Natural killer cell treated with Interleukin-12 subunit alpha and Interleukin-12 subunit beta and Interleukin-15 and Interleukin-18, amount 100 ng/mL, for 72 hours (primary cell): ENCODE results near the gene FMN1. TPM values are rescaled to one million over a fixed set of nuclear protein-coding genes. Genes with fewer than 3 reads are reported as not detected.

ENCODE experiments used
- ATAC-seq, 2 donors: fragments of 150-1000 bp; cut with Tn5 transposase in 1 of 2; sonication (Bioruptor Pico), chemical (Tn5 transposase) in 1 of 2; 2 replicates each; pipeline ENCODE4 v1.10.0; 2021
- DNase-seq: peaks from one replicate; pipeline ENCODE4 v3.0.0; 2022; ENCODE audit warnings: low spot score
- H3K27ac Mint-ChIP-seq, 2 donors: 1 replicate in 1 of 2; 2 replicates in 1 of 2; pipeline ENCODE4 v1.8.0; 2022; ENCODE audit warnings: mixed read lengths in 2 of 2, mild to moderate bottlenecking in 1 of 2, moderate library complexity in 1 of 2
- H3K27me3 Mint-ChIP-seq, 2 donors: 1 replicate in 1 of 2; 2 replicates in 1 of 2; pipeline ENCODE4 v1.8.0; 2022; ENCODE audit warnings: mixed read lengths in 2 of 2
- H3K36me3 Mint-ChIP-seq: one replicate; pipeline ENCODE4 v1.8.0; 2022; ENCODE audit warnings: mixed read lengths
- H3K4me1 Mint-ChIP-seq, 2 donors: 1 replicate in 1 of 2; 2 replicates in 1 of 2; pipeline ENCODE4 v1.8.0; 2022; ENCODE audit warnings: low read depth in 2 of 2, mixed read lengths in 2 of 2, mild to moderate bottlenecking in 1 of 2
- H3K4me3 Mint-ChIP-seq: one replicate; pipeline ENCODE4 v1.8.0; 2022; ENCODE audit warnings: mixed read lengths
- H3K9me3 Mint-ChIP-seq: 2 replicates; pipeline ENCODE4 v1.8.0; 2022; ENCODE audit warnings: mixed read lengths
- total RNA-seq, 2 donors: library from RNA; stranded (reverse); gene quantifications; one replicate each; pipeline ENCODE4 v1.2.3, GENCODE V29; 2022

FMN1 gene
- total RNA-seq, 2 donors from 2014 or later, result 0.55 to 2.6 TPM

GRCh38 chr15:33188641-33189257 is 5.8 kb downstream of the FMN1 start:
- H3K4me1 Mint-ChIP-seq, result peaks cover 0 to 10% of the 10 kb centered on the region in 2 donors
- no peak overlapping the region for H3K4me3 Mint-ChIP-seq
- no peaks in the 10 kb centered on the region for H3K9me3 Mint-ChIP-seq
- H3K36me3 Mint-ChIP-seq, result no peaks in the 10 kb centered on the region
- ATAC-seq (no peak), DNase-seq (no peak)
- no peak overlapping the region for H3K27ac Mint-ChIP-seq
- peaks cover 11 to 22% of the 10 kb centered on the region in 2 donors for H3K27me3 Mint-ChIP-seq

- DNase-seq (no peak), ATAC-seq (no peak)
- Mint-ChIP-seq H3K9me3 (no peaks in the 10 kb centered on the region), H3K36me3 (no peaks in the 10 kb centered on the region), H3K4me3 (no peak overlapping the region), H3K4me1 (peaks cover 0 to 10% of the 10 kb centered on the region in 2 donors), H3K27ac (no peak overlapping the region), H3K27me3 (peaks cover 10 to 21% of the 10 kb centered on the region in 2 donors)
These were observed 6.4 kb downstream of the FMN1 start for GRCh38 chr15:33188159-33188558.

- Mint-ChIP-seq H3K9me3 (no peaks in the 10 kb centered on the region), H3K27me3 (peaks cover 9% of the 10 kb centered on the region in 2 donors), H3K27ac (no peak overlapping the region), H3K36me3 (no peaks in the 10 kb centered on the region), H3K4me1 (no peaks in the 10 kb centered on the region), H3K4me3 (no peak overlapping the region)
- ATAC-seq (no peak), DNase-seq (no peak)
These were observed 11.2 kb downstream of the FMN1 start for GRCh38 chr15:33183334-33183733.

GRCh38 chr15:33182926-33183325 is 11.6 kb downstream of the FMN1 start:
- no peak for DNase-seq
- Mint-ChIP-seq H3K27me3 (peaks cover 7 to 10% of the 10 kb centered on the region in 2 donors), H3K36me3 (no peaks in the 10 kb centered on the region), H3K9me3 (no peaks in the 10 kb centered on the region), H3K27ac (no peak overlapping the region), H3K4me1 (no peaks in the 10 kb centered on the region), H3K4me3 (no peak overlapping the region)
- ATAC-seq, result no peak

- ATAC-seq, result no peak
- Mint-ChIP-seq H3K4me3 (no peak overlapping the region), H3K9me3 (no peaks in the 10 kb centered on the region), H3K27ac (no peak overlapping the region), H3K27me3 (peaks cover 7 to 11% of the 10 kb centered on the region in 2 donors), H3K36me3 (no peaks in the 10 kb centered on the region), H3K4me1 (no peaks in the 10 kb centered on the region)
- DNase-seq, result no peak
These were observed 12.1 kb downstream of the FMN1 start for GRCh38 chr15:33182278-33182905.

- ATAC-seq (no peak), DNase-seq (no peak)
- H3K36me3 Mint-ChIP-seq, result no peaks in the 10 kb centered on the region
- no peak overlapping the region for H3K4me3 Mint-ChIP-seq
- H3K9me3 Mint-ChIP-seq, result no peaks in the 10 kb centered on the region
- H3K27ac Mint-ChIP-seq, result no peak overlapping the region
- no peaks in the 10 kb centered on the region for H3K4me1 Mint-ChIP-seq
- H3K27me3 Mint-ChIP-seq, result peaks cover 7 to 12% of the 10 kb centered on the region in 2 donors
These were observed 14.6 kb downstream of the FMN1 start for GRCh38 chr15:33179874-33180273.

GRCh38 chr15:33171202-33171601 is 23.3 kb downstream of the FMN1 start:
- no peak overlapping the region for H3K4me3 Mint-ChIP-seq
- H3K9me3 Mint-ChIP-seq, result no peaks in the 10 kb centered on the region
- H3K36me3 Mint-ChIP-seq, result no peaks in the 10 kb centered on the region
- H3K4me1 Mint-ChIP-seq, result no peaks in the 10 kb centered on the region
- DNase-seq, result no peak
- no peak overlapping the region for H3K27ac Mint-ChIP-seq
- ATAC-seq, result no peak
- H3K27me3 Mint-ChIP-seq, result peaks cover 34 to 45% of the 10 kb centered on the region in 2 donors

GRCh38 chr15:33169625-33170024 is 24.9 kb downstream of the FMN1 start:
- Mint-ChIP-seq H3K4me3 (no peak overlapping the region), H3K36me3 (no peaks in the 10 kb centered on the region), H3K27ac (no peak overlapping the region), H3K9me3 (no peaks in the 10 kb centered on the region), H3K4me1 (no peaks in the 10 kb centered on the region), H3K27me3 (peaks cover 34 to 45% of the 10 kb centered on the region in 2 donors)
- no peak for ATAC-seq
- no peak for DNase-seq

GRCh38 chr15:33168444-33168843 is 26.1 kb downstream of the FMN1 start:
- Mint-ChIP-seq H3K9me3 (no peaks in the 10 kb centered on the region), H3K27ac (no peak overlapping the region), H3K4me1 (no peaks in the 10 kb centered on the region), H3K36me3 (no peaks in the 10 kb centered on the region), H3K4me3 (no peak overlapping the region), H3K27me3 (peaks cover 34 to 45% of the 10 kb centered on the region in 2 donors)
- DNase-seq (no peak), ATAC-seq (no peak)

GRCh38 chr15:33163816-33164215 is 30.7 kb downstream of the FMN1 start:
- Mint-ChIP-seq H3K36me3 (no peaks in the 10 kb centered on the region), H3K4me3 (no peak overlapping the region), H3K4me1 (peaks cover 0 to 7% of the 10 kb centered on the region in 2 donors), H3K27ac (no peak overlapping the region), H3K9me3 (no peaks in the 10 kb centered on the region), H3K27me3 (peaks cover 33 to 44% of the 10 kb centered on the region in 2 donors)
- no peak for ATAC-seq
- no peak for DNase-seq

GRCh38 chr15:33161209-33161608 is 33.3 kb downstream of the FMN1 start:
- DNase-seq, result no peak
- ATAC-seq, result no peak
- Mint-ChIP-seq H3K27me3 (peaks cover 26 to 37% of the 10 kb centered on the region in 2 donors), H3K36me3 (no peaks in the 10 kb centered on the region), H3K4me1 (peaks cover 0 to 7% of the 10 kb centered on the region in 2 donors), H3K9me3 (no peaks in the 10 kb centered on the region), H3K4me3 (no peak overlapping the region), H3K27ac (no peak overlapping the region)

GRCh38 chr15:33160581-33161165 is 33.8 kb downstream of the FMN1 start:
- H3K27me3 Mint-ChIP-seq, result peaks cover 29 to 37% of the 10 kb centered on the region in 2 donors
- no peaks in the 10 kb centered on the region for H3K36me3 Mint-ChIP-seq
- no peak overlapping the region for H3K4me3 Mint-ChIP-seq
- peaks cover 0 to 7% of the 10 kb centered on the region in 2 donors for H3K4me1 Mint-ChIP-seq
- DNase-seq (no peak), ATAC-seq (no peak)
- H3K27ac Mint-ChIP-seq, result no peak overlapping the region
- no peaks in the 10 kb centered on the region for H3K9me3 Mint-ChIP-seq

GRCh38 chr15:33159726-33160453 is 34.6 kb downstream of the FMN1 start:
- Mint-ChIP-seq H3K36me3 (no peaks in the 10 kb centered on the region), H3K27ac (no peak overlapping the region), H3K27me3 (peaks cover 30 to 37% of the 10 kb centered on the region in 2 donors), H3K9me3 (no peaks in the 10 kb centered on the region), H3K4me1 (peaks cover 0 to 7% of the 10 kb centered on the region in 2 donors), H3K4me3 (no peak overlapping the region)
- DNase-seq (no peak), ATAC-seq (no peak)

- DNase-seq (no peak), ATAC-seq (no peak)
- Mint-ChIP-seq H3K36me3 (no peaks in the 10 kb centered on the region), H3K27me3 (peaks cover 32 to 37% of the 10 kb centered on the region in 2 donors), H3K9me3 (no peaks in the 10 kb centered on the region), H3K27ac (no peak overlapping the region), H3K4me1 (peaks cover 0 to 7% of the 10 kb centered on the region in 2 donors), H3K4me3 (no peak overlapping the region)
These were observed 36.1 kb downstream of the FMN1 start for GRCh38 chr15:33158366-33158765.
